ENCODE data around the gene KITLG. TPM values are rescaled to one million over a fixed set of nuclear protein-coding genes. Genes with fewer than 3 reads are reported as not detected.
A peak's percentile ranks its signal among the peaks of the same experiment; 100 is the strongest.
"Not testable (repeated sequence)": the region's sequence is repeated elsewhere in the genome, so short reads cannot be mapped to it uniquely, and the experiment has no call there.

KITLG gene
- total RNA-seq, 1 donor from 2014 or later, result 21.7 TPM

GRCh38 chr12:88553941-88554658 lies 26.2 kb downstream of the KITLG start:
- Histone ChIP-seq H3K4me3 (ENCODE audit: insufficient read depth, low read depth, low read length) (no peak overlapping the region), H3K36me3 (ENCODE audit: insufficient read depth, low read length) (no peaks in the 10 kb centered on the region), H3K27ac (ENCODE audit: low read depth, low read length) (peak overlapping the region; percentile 3), H3K27me3 (ENCODE audit: insufficient read depth, low read length) (no peaks in the 10 kb centered on the region), H4K20me1 (ENCODE audit: insufficient read depth, low read length) (peaks cover 18% of the 10 kb centered on the region), H2AFZ (ENCODE audit: low read depth, low read length) (no peak overlapping the region), H3K79me2 (ENCODE audit: insufficient read depth, low read length) (peaks cover 89% of the 10 kb centered on the region), H3K9me3 (ENCODE audit: insufficient read depth, low read depth, low read length) (no peaks in the 10 kb centered on the region), H3K4me2 (ENCODE audit: low read length) (peak overlapping the region; percentile 35), H3K4me1 (ENCODE audit: insufficient read depth, low read length) (peaks cover 12% of the 10 kb centered on the region), H3K9ac (ENCODE audit: low read length) (no peak overlapping the region)
- Mint-ChIP-seq H3K36me3 (ENCODE audit: low read depth, unreplicated experiment) (peaks cover 2% of the 10 kb centered on the region), H3K27ac (ENCODE audit: unreplicated experiment) (no peak overlapping the region), H3K27me3 (ENCODE audit: low read depth, unreplicated experiment) (no peaks in the 10 kb centered on the region), H3K9me3 (ENCODE audit: unreplicated experiment) (no peaks in the 10 kb centered on the region), H3K4me1 (ENCODE audit: low read depth, unreplicated experiment) (peaks cover 19% of the 10 kb centered on the region), H3K4me3 (ENCODE audit: unreplicated experiment) (no peak overlapping the region)
- FAIRE-seq, result peak; percentile 94
- TF ChIP-seq EZH2 (IDR thresholded peaks at IDR 0.05; ENCODE audit: insufficient read depth, low read length), result no peak
- DNase-seq (ENCODE audit: low read depth), result peak; percentile 77

- H3K4me1 Mint-ChIP-seq (ENCODE audit: low read depth, unreplicated experiment), result peaks cover 17% of the 10 kb centered on the region
- H3K36me3 ChIP-seq (ENCODE audit: insufficient read depth, low read length), result no peaks in the 10 kb centered on the region
- H3K9me3 Mint-ChIP-seq (ENCODE audit: unreplicated experiment), result no peaks in the 10 kb centered on the region
- no peaks in the 10 kb centered on the region for H3K36me3 Mint-ChIP-seq (ENCODE audit: low read depth, unreplicated experiment)
- DNase-seq (ENCODE audit: low read depth) (peak; percentile 71), FAIRE-seq (no peak)
- peaks cover 12% of the 10 kb centered on the region for H3K4me1 ChIP-seq (ENCODE audit: insufficient read depth, low read length)
- no peak overlapping the region for H3K9ac ChIP-seq (ENCODE audit: low read length)
- H3K4me3 Mint-ChIP-seq (ENCODE audit: unreplicated experiment), result no peak overlapping the region
- TF ChIP-seq CTCF (IDR thresholded peaks at IDR 0.05; ENCODE audit: insufficient read depth, low read depth, low read length) (no peak), EZH2 (IDR thresholded peaks at IDR 0.05; ENCODE audit: insufficient read depth, low read length) (no peak)
- H3K27me3 Mint-ChIP-seq (ENCODE audit: low read depth, unreplicated experiment), result no peaks in the 10 kb centered on the region
- no peaks in the 10 kb centered on the region for H3K9me3 ChIP-seq (ENCODE audit: insufficient read depth, low read depth, low read length)
- H3K79me2 ChIP-seq (ENCODE audit: insufficient read depth, low read length), result peaks cover 90% of the 10 kb centered on the region
- no peak overlapping the region for H3K27ac ChIP-seq (ENCODE audit: low read depth, low read length)
- peak overlapping the region; percentile 13 for H3K4me2 ChIP-seq (ENCODE audit: low read length)
- no peak overlapping the region for H2AFZ ChIP-seq (ENCODE audit: low read depth, low read length)
- no peak overlapping the region for H3K27ac Mint-ChIP-seq (ENCODE audit: unreplicated experiment)
- no peak overlapping the region for H3K4me3 ChIP-seq (ENCODE audit: insufficient read depth, low read depth, low read length)
- no peaks in the 10 kb centered on the region for H3K27me3 ChIP-seq (ENCODE audit: insufficient read depth, low read length)
- H4K20me1 ChIP-seq (ENCODE audit: insufficient read depth, low read length), result peaks cover 21% of the 10 kb centered on the region
These were observed 27.6 kb downstream of the KITLG start for GRCh38 chr12:88552610-88553079.

GRCh38 chr12:88549929-88550328 lies 30.3 kb downstream of the KITLG start:
- H3K4me1 Mint-ChIP-seq (ENCODE audit: low read depth, unreplicated experiment), result peaks cover 27% of the 10 kb centered on the region

GRCh38 chr12:88547949-88548348 lies 32.3 kb downstream of the KITLG start:
- peaks cover 15% of the 10 kb centered on the region for H3K4me1 ChIP-seq (ENCODE audit: insufficient read depth, low read length)
- H3K4me2 ChIP-seq (ENCODE audit: low read length); H2AFZ ChIP-seq (ENCODE audit: low read depth, low read length); H3K4me3 Mint-ChIP-seq (ENCODE audit: unreplicated experiment); H3K4me3 ChIP-seq (ENCODE audit: insufficient read depth, low read depth, low read length); H3K27me3 Mint-ChIP-seq (ENCODE audit: low read depth, unreplicated experiment); H3K36me3 ChIP-seq (ENCODE audit: insufficient read depth, low read length); H3K27ac ChIP-seq (ENCODE audit: low read depth, low read length); H3K9me3 ChIP-seq (ENCODE audit: insufficient read depth, low read depth, low read length); DNase-seq (ENCODE audit: low read depth); H4K20me1 ChIP-seq (ENCODE audit: insufficient read depth, low read length); H3K27ac Mint-ChIP-seq (ENCODE audit: unreplicated experiment); H3K9ac ChIP-seq (ENCODE audit: low read length); H3K9me3 Mint-ChIP-seq (ENCODE audit: unreplicated experiment); H3K27me3 ChIP-seq (ENCODE audit: insufficient read depth, low read length); FAIRE-seq: not testable (repeated sequence)
- H3K36me3 Mint-ChIP-seq (ENCODE audit: low read depth, unreplicated experiment), result peaks cover 10% of the 10 kb centered on the region
- peaks cover 17% of the 10 kb centered on the region for H3K4me1 Mint-ChIP-seq (ENCODE audit: low read depth, unreplicated experiment)
- H3K79me2 ChIP-seq (ENCODE audit: insufficient read depth, low read length), result peaks cover 74% of the 10 kb centered on the region

More at GRCh38 chr12:88549929-88550328, 30.3 kb downstream of the KITLG start:
- H3K4me3 ChIP-seq (ENCODE audit: insufficient read depth, low read depth, low read length), result no peak overlapping the region
- H3K79me2 ChIP-seq (ENCODE audit: insufficient read depth, low read length), result peaks cover 86% of the 10 kb centered on the region
- no peaks in the 10 kb centered on the region for H3K27me3 ChIP-seq (ENCODE audit: insufficient read depth, low read length)
- H2AFZ ChIP-seq (ENCODE audit: low read depth, low read length), result no peak overlapping the region
- FAIRE-seq (no peak), DNase-seq (ENCODE audit: low read depth) (no peak)
- H3K9me3 ChIP-seq (ENCODE audit: insufficient read depth, low read depth, low read length), result no peaks in the 10 kb centered on the region
- H4K20me1 ChIP-seq (ENCODE audit: insufficient read depth, low read length), result peaks cover 15% of the 10 kb centered on the region
- no peak overlapping the region for H3K9ac ChIP-seq (ENCODE audit: low read length)
- no peaks in the 10 kb centered on the region for H3K36me3 ChIP-seq (ENCODE audit: insufficient read depth, low read length)
- H3K36me3 Mint-ChIP-seq (ENCODE audit: low read depth, unreplicated experiment), result peaks cover 3% of the 10 kb centered on the region
- H3K4me2 ChIP-seq (ENCODE audit: low read length), result no peak overlapping the region
- H3K4me3 Mint-ChIP-seq (ENCODE audit: unreplicated experiment), result no peak overlapping the region
- no peaks in the 10 kb centered on the region for H3K27me3 Mint-ChIP-seq (ENCODE audit: low read depth, unreplicated experiment)
- H3K4me1 ChIP-seq (ENCODE audit: insufficient read depth, low read length), result peaks cover 20% of the 10 kb centered on the region
- H3K27ac ChIP-seq (ENCODE audit: low read depth, low read length), result no peak overlapping the region
- H3K27ac Mint-ChIP-seq (ENCODE audit: unreplicated experiment), result no peak overlapping the region
- TF ChIP-seq CTCF (IDR thresholded peaks at IDR 0.05; ENCODE audit: insufficient read depth, low read depth, low read length) (no peak), EZH2 (IDR thresholded peaks at IDR 0.05; ENCODE audit: insufficient read depth, low read length) (no peak)
- H3K9me3 Mint-ChIP-seq (ENCODE audit: unreplicated experiment), result no peaks in the 10 kb centered on the region

Measured in astrocyte (in vitro differentiated cells and primary cell).